Measurements from ENCODE around the gene ABCA13.

GRCh38 chr7:48438206-48438605 lies 266.9 kb downstream of the ABCA13 start:
- TF ChIP-seq CTCF (optimal IDR thresholded peaks at IDR 0.05 in 1 of 3, IDR thresholded peaks at IDR 0.05 in 1 of 3, conservative IDR thresholded peaks at IDR 0.05 in 1 of 3; ENCODE audit: extremely low read depth in 1 of 3, insufficient read depth in 2 of 3, low read length in 3 of 3) (no peak), EZH2 (IDR thresholded peaks at IDR 0.05; ENCODE audit: low read length) (no peak)
